ENCODE data around the gene JAML. TPM values are rescaled to one million over a fixed set of nuclear protein-coding genes. Genes with fewer than 3 reads are reported as not detected.
"Not testable (repeated sequence)": the region's sequence is repeated elsewhere in the genome, so short reads cannot be mapped to it uniquely, and the experiment has no call there.

Gene JAML
- total RNA-seq, 1 donor from 2014 or later, result not detected

DNA sequence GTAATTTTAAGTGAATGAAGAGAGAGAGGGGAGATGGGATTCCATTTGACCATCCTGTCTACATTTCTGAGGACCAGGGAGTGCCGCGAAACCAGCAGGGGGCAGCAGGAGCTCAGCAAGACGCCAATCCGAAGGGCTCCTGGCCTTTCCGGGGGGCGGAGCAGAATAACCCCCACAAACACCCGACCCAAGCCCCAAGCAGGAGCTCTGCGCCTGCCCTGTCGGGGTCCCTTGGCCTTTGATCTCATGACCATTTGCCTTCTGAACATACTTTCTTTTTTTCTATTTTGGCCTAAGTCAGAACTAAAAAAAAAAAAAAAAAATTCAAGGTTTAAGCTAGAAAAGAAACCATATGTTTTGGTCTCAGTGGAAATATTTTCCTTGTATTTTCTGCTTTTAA is 26.4 kb downstream of the JAML start:
- TF ChIP-seq, protein P1, sequence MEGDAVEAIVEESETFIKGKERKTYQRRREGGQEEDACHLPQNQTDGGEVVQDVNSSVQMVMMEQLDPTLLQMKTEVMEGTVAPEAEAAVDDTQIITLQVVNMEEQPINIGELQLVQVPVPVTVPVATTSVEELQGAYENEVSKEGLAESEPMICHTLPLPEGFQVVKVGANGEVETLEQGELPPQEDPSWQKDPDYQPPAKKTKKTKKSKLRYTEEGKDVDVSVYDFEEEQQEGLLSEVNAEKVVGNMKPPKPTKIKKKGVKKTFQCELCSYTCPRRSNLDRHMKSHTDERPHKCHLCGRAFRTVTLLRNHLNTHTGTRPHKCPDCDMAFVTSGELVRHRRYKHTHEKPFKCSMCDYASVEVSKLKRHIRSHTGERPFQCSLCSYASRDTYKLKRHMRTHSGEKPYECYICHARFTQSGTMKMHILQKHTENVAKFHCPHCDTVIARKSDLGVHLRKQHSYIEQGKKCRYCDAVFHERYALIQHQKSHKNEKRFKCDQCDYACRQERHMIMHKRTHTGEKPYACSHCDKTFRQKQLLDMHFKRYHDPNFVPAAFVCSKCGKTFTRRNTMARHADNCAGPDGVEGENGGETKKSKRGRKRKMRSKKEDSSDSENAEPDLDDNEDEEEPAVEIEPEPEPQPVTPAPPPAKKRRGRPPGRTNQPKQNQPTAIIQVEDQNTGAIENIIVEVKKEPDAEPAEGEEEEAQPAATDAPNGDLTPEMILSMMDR (IDR thresholded peaks at IDR 0.05), result peak; percentile 79

DNA sequence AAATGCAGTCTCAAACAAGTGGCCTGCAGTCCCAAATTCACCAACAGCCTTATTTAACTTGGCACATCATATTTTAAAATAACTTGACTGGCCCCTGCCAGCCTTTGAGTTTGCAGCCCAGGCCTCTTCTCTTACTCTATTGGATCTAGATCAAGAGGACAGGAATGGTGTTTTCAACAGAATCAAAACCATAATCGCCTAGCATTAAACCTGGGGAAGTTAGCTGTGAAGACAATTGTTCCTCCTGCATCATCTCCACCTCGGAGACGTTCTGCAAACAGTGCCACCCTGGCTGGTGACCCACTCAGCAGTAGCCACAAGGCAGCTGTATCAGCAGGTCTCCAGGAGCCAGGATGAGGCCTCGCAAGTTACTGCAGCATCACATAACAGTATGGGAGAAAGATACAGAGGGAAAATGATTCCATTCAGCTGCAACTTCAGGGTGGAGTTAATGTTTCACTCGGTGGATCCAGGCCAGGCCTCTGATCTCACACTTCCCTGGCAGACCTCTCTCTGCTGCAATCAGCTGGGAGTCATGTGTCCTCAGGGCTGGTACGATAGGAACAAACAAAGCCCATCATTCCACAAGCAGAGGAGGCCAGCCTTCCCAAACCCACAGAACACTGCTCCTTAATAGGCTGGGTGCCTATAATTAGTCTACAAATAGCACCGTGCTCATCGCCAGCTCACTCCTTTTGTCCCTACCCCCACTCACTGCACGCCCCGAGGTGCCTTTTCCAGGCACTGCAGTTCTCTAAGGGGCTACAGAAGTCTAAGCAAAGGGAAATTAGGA is 29.8 kb downstream of the JAML start:
- TF ChIP-seq, protein P1 (IDR thresholded peaks at IDR 0.05), result no peak
- Mint-ChIP-seq H3K27me3 (ENCODE audit: unreplicated experiment) (peaks cover 5% of the 10 kb centered on the region), H3K36me3 (ENCODE audit: unreplicated experiment) (no peaks in the 10 kb centered on the region), H3K27ac (ENCODE audit: unreplicated experiment) (no peak overlapping the region), H3K4me1 (ENCODE audit: unreplicated experiment) (peaks cover 6% of the 10 kb centered on the region), H3K9me3 (ENCODE audit: unreplicated experiment) (no peaks in the 10 kb centered on the region), H3K4me3 (ENCODE audit: unreplicated experiment) (no peak overlapping the region)
- DNase-seq (ENCODE audit: extremely low spot score, unreplicated experiment), result no peak

More for the DNA sequence above, 26.4 kb downstream of the JAML start:
- H3K9me3 Mint-ChIP-seq (ENCODE audit: unreplicated experiment), result no peaks in the 10 kb centered on the region
- peaks cover 7% of the 10 kb centered on the region for H3K27me3 Mint-ChIP-seq (ENCODE audit: unreplicated experiment)
- peak overlapping the region; percentile 31 for H3K4me3 Mint-ChIP-seq (ENCODE audit: unreplicated experiment)
- no peak for DNase-seq (ENCODE audit: extremely low spot score, unreplicated experiment)
- H3K36me3 Mint-ChIP-seq (ENCODE audit: unreplicated experiment), result no peaks in the 10 kb centered on the region
- H3K4me1 Mint-ChIP-seq (ENCODE audit: unreplicated experiment), result peaks cover 6% of the 10 kb centered on the region
- H3K27ac Mint-ChIP-seq (ENCODE audit: unreplicated experiment), result no peak overlapping the region

DNA sequence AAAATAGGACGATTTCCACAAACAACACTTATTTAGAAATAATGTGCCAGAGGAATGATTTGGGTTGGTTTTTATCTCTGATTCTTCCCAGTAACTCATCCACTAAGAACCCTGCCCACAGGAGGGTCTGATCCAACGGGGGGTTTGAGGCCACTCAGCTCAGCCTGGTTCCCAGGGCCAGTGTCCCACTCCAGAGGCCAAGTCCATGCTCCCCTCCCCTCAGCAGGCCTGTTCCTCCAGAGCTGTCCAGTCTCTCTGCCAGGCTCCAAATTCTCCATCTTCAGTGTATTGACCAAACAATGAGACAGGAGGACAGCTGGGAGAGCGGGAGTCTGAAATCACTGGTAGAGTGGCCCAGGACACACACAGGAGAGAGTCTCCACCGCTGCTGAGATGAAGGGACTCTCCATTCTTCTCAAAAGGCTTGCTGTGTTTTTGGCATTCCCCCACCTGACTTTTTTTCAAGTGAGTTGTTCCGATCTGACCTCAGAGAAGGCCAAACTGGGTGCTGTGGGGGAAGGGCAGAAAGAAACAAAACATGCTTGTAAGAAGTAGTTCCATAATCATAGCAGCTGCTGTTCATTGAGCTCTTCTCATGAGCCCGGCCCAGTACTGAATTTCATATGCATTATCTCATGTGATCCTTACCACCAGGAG is 30.8 kb downstream of the JAML start:
- Mint-ChIP-seq H3K4me1 (ENCODE audit: unreplicated experiment) (peaks cover 6% of the 10 kb centered on the region), H3K36me3 (ENCODE audit: unreplicated experiment) (no peaks in the 10 kb centered on the region), H3K9me3 (ENCODE audit: unreplicated experiment) (no peaks in the 10 kb centered on the region), H3K27ac (ENCODE audit: unreplicated experiment) (no peak overlapping the region), H3K27me3 (ENCODE audit: unreplicated experiment) (peaks cover 8% of the 10 kb centered on the region), H3K4me3 (ENCODE audit: unreplicated experiment) (no peak overlapping the region)
- no peak for DNase-seq (ENCODE audit: extremely low spot score, unreplicated experiment)
- TF ChIP-seq, protein P1 (IDR thresholded peaks at IDR 0.05), result no peak

DNA sequence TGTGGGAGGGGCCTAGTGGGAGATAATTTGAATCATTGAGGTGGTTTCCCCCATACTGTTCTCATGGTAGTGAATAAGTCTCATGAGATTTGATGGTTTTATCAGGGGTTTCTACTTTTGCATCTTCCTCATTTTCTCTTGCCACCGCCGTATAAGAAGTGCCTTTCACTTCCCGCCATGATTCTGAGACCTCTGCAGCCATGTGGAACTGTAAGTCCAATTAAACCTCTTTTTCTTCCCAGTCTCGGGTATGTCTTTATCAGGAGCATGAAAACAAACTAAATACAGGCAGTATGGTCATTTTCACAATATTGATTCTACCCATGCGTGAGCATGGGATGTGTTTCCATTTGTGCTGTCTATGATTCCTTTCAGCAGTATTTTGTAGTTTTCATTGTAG is 32.0 kb downstream of the JAML start:
- H3K36me3 Mint-ChIP-seq (ENCODE audit: unreplicated experiment); H3K4me1 Mint-ChIP-seq (ENCODE audit: unreplicated experiment); H3K27ac Mint-ChIP-seq (ENCODE audit: unreplicated experiment); H3K4me3 Mint-ChIP-seq (ENCODE audit: unreplicated experiment); H3K27me3 Mint-ChIP-seq (ENCODE audit: unreplicated experiment); DNase-seq (ENCODE audit: extremely low spot score, unreplicated experiment); H3K9me3 Mint-ChIP-seq (ENCODE audit: unreplicated experiment): not testable (repeated sequence)

DNA sequence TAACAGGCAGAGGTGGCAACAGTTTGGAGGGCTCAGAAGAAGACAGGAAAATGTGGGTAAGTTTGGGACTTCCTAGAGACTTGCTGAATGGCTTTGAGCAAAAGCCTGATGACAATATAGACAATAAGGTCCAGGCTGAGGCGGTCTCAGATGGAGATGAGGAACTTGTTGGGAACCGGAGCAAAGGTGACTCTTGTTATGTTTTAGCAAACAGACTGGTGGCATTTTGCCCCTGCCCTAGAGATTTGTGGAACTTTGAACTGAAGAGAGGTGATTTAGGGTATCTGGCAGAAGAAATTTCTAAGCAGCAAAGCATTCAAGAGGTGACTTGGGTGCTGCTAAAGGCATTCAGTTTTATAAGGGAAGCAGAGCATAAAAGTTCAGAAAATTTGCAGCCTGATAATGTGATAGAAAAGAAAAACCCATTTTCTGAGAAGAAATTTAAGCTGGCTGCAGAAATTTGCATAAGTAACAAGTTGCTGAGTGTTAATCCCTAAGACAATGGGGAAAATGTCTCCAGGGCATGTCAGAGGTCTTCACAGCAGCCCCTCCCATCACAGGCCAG is 33.8 kb downstream of the JAML start:
- not testable (repeated sequence) for H3K4me1 Mint-ChIP-seq (ENCODE audit: unreplicated experiment); H3K4me3 Mint-ChIP-seq (ENCODE audit: unreplicated experiment); H3K27ac Mint-ChIP-seq (ENCODE audit: unreplicated experiment); H3K27me3 Mint-ChIP-seq (ENCODE audit: unreplicated experiment); DNase-seq (ENCODE audit: extremely low spot score, unreplicated experiment); H3K36me3 Mint-ChIP-seq (ENCODE audit: unreplicated experiment); H3K9me3 Mint-ChIP-seq (ENCODE audit: unreplicated experiment)
